KMS-11 (cell line): ENCODE results near the gene UQCC2.

ENCODE experiments used
- H2AFZ ChIP-seq: fragments of 200-600 bp; sonication (generic); 2 replicates; pipeline ENCODE4 v1.6.1; 2016; ENCODE audit warnings: antibody characterized with exemption, mixed run types, low read depth
- H3K27ac ChIP-seq: fragments of 200-600 bp; sonication (generic); 2 replicates; pipeline ENCODE4 v1.6.1; 2016; ENCODE audit warnings: mild to moderate bottlenecking, mixed run types
- H3K27me3 ChIP-seq: fragments of 200-600 bp; sonication (generic); 2 replicates; pipeline ENCODE4 v1.6.1; 2017; ENCODE audit warnings: mild to moderate bottlenecking, low read depth, mixed run types, moderate library complexity; ENCODE audit not compliant: insufficient read depth
- H3K36me3 ChIP-seq: fragments of 200-600 bp; sonication (generic); 2 replicates; pipeline ENCODE4 v1.6.1; 2017; ENCODE audit warnings: mild to moderate bottlenecking, mixed run types; ENCODE audit not compliant: insufficient read depth
- H3K4me1 ChIP-seq: fragments of 200-600 bp; sonication (generic); 2 replicates; pipeline ENCODE4 v1.6.1; 2016; ENCODE audit warnings: mild to moderate bottlenecking, low read depth, mixed run types; ENCODE audit not compliant: poor library complexity, severe bottlenecking
- H3K4me2 ChIP-seq: fragments of 200-600 bp; sonication (generic); 2 replicates; pipeline ENCODE4 v1.7.0; 2016; ENCODE audit warnings: mild to moderate bottlenecking, mixed run types
- H3K4me3 ChIP-seq: fragments of 200-600 bp; sonication (generic); IDR thresholded peaks from 2 replicates; pipeline ENCODE4 v1.6.1; 2017; ENCODE audit warnings: low read depth, low read length, mixed read lengths; ENCODE audit not compliant: insufficient read depth
- H3K79me2 ChIP-seq: fragments of 200-600 bp; sonication (generic); 2 replicates; pipeline ENCODE4 v1.6.1; 2016; ENCODE audit warnings: low read depth, mixed run types; ENCODE audit not compliant: insufficient read depth
- H3K9ac ChIP-seq: fragments of 200-600 bp; sonication (generic); 2 replicates; pipeline ENCODE4 v1.6.1; 2016; ENCODE audit warnings: mild to moderate bottlenecking, mixed run types
- H4K20me1 ChIP-seq: fragments of 200-600 bp; sonication (generic); 2 replicates; pipeline ENCODE4 v1.6.1; 2016; ENCODE audit warnings: mild to moderate bottlenecking, mixed run types; ENCODE audit not compliant: insufficient read depth
- TF ChIP-seq, protein P1 (sequence below): fragments of 200-600 bp; sonication (generic); conservative IDR thresholded peaks from 2 replicates; pipeline ENCODE4 v1.6.1; 2017; ENCODE audit warnings: low read depth, mild to moderate bottlenecking, antibody characterized with exemption, low read length, moderate library complexity, mixed read lengths

Gene UQCC2

DNA sequence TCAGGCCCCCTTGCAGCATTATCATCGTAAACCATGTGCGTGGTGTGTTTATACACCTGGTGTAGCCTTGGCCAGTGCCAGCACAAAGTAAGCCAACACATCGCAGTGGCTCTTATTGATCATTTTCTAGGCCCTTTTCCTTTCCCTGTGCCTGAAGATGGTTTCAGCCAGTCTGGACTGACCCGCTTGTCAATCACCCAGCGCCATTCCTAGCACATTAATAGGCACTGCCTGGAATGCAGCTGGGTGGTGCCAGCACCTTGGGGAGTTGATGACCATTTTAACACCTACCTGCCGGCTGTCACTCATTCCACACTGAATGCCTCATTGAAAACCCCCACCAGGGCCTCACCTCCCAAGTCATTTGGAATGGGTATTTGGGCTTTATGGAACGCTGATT lies 4.9 kb upstream of the UQCC2 start:
- TF ChIP-seq, protein P1, sequence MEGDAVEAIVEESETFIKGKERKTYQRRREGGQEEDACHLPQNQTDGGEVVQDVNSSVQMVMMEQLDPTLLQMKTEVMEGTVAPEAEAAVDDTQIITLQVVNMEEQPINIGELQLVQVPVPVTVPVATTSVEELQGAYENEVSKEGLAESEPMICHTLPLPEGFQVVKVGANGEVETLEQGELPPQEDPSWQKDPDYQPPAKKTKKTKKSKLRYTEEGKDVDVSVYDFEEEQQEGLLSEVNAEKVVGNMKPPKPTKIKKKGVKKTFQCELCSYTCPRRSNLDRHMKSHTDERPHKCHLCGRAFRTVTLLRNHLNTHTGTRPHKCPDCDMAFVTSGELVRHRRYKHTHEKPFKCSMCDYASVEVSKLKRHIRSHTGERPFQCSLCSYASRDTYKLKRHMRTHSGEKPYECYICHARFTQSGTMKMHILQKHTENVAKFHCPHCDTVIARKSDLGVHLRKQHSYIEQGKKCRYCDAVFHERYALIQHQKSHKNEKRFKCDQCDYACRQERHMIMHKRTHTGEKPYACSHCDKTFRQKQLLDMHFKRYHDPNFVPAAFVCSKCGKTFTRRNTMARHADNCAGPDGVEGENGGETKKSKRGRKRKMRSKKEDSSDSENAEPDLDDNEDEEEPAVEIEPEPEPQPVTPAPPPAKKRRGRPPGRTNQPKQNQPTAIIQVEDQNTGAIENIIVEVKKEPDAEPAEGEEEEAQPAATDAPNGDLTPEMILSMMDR: no peak
- no peak overlapping the region for H3K27ac ChIP-seq
- no peak overlapping the region for H2AFZ ChIP-seq

DNA sequence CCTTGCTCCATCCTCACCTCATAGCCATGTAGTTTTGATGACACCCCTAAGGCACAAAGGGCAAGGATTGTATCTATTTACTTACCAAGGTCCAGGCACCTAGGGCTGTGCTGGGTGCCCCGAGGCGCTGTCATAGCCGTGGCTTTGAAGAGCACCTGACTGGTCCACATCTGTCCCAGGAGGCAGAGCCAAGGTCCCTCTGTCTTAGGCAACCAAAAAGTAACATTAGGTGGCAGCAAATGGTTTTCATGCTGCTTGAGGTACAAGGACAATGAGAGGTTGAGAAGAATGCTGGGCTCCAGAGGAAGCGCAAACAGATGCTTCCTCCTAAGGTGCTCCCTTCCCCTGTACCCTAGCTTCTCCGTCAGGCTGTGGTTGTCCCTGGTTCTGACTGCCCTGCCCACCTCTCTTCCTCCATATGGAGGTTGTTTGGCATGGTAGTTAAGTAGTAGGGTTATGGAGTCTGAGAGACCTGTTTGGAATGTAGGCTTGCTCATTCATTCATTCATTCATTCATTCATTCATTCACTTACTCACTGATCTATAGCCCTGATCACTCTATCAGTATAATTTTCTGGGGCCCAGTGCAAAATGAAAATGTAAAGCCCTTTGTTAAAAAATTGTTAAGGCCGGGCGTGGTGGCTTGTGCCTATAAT lies 3.0 kb upstream of the UQCC2 start:
- Histone ChIP-seq H3K4me3 (no peak overlapping the region), H3K4me2 (no peak overlapping the region), H3K27ac (no peak overlapping the region), H3K9ac (no peak overlapping the region), H4K20me1 (no peaks in the 10 kb centered on the region), H3K27me3 (no peaks in the 10 kb centered on the region; the same call in 1 of the 2 replicates), H2AFZ (no peak overlapping the region), H3K36me3 (no peaks in the 10 kb centered on the region), H3K4me1 (peaks cover 16% of the 10 kb centered on the region), H3K79me2 (peaks cover 12% of the 10 kb centered on the region; the same call in 1 of the 2 replicates)
- TF ChIP-seq, protein P1: no peak

More for the DNA sequence above, 4.9 kb upstream of the UQCC2 start:
- no peak overlapping the region for H3K9ac ChIP-seq
- H3K36me3 ChIP-seq: no peaks in the 10 kb centered on the region
- H3K79me2 ChIP-seq: no peaks in the 10 kb centered on the region
- H3K4me1 ChIP-seq: peaks cover 5% of the 10 kb centered on the region
- H4K20me1 ChIP-seq: no peaks in the 10 kb centered on the region
- H3K4me2 ChIP-seq: no peak overlapping the region
- no peak overlapping the region for H3K4me3 ChIP-seq
- H3K27me3 ChIP-seq: peaks cover 10% of the 10 kb centered on the region; the same call in 1 of the 2 replicates

DNA sequence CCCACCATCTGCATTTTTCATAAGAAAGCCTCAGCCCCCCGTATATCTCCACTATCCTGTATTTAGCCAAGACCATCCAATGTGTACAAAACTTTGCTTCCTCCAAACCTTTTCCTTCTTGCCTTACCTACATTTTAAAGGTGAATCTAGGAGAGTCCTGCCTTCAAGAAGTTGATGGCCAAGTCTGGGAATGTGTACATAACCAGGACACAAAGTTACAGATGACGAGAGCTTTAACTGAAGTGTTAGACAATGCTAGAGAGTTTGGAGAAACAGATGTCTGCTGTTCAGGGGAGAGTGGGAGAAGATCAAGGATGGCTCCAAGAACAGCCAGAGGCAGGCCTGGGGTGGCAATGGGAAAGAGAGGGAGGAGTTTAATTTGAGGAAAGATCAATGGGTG lies 2.3 kb upstream of the UQCC2 start:
- H3K4me1 ChIP-seq: peaks cover 16% of the 10 kb centered on the region

DNA sequence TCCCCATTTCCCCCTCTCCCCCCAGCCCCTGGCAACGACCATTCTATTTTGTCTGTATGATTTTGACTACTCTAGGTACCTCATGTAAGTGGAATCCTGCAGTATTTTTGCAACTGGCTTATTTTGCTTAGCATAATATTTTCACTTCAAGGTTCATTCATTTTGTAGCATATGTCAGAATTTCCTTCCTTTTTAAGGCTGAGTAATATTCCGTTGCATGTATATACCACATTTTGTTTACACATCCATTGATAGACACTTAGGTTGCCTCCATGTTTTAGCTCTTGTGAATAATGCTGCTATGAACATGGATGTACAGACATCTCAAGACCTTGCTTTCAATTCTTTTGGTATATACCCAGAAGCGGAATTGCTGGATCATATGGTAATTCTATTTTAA lies 1.4 kb upstream of the UQCC2 start:
- Histone ChIP-seq H3K4me1 (peaks cover 16% of the 10 kb centered on the region), H3K27me3 (no peaks in the 10 kb centered on the region), H3K9ac (no peak overlapping the region), H4K20me1 (no peaks in the 10 kb centered on the region), H3K4me2 (no peak overlapping the region), H2AFZ (no peak overlapping the region), H3K36me3 (no peaks in the 10 kb centered on the region), H3K4me3 (no peak overlapping the region), H3K27ac (no peak overlapping the region), H3K79me2 (peaks cover 12% of the 10 kb centered on the region; the same call in 1 of the 2 replicates)
- TF ChIP-seq, protein P1: no peak

More for the DNA sequence above, 2.3 kb upstream of the UQCC2 start:
- Histone ChIP-seq H3K27me3 (no peaks in the 10 kb centered on the region), H3K79me2 (peaks cover 12% of the 10 kb centered on the region; the same call in 1 of the 2 replicates), H4K20me1 (no peaks in the 10 kb centered on the region), H2AFZ (no peak overlapping the region), H3K4me2 (no peak overlapping the region), H3K9ac (no peak overlapping the region), H3K4me3 (no peak overlapping the region), H3K27ac (no peak overlapping the region), H3K36me3 (no peaks in the 10 kb centered on the region)
- TF ChIP-seq, protein P1: no peak
